Panc1 (cell line): ENCODE results near the gene TMEM164.

Source experiments
- CTCF ChIP-seq: fragments of 450-650 bp; IDR thresholded peaks from 2 replicates; pipeline ENCODE4 v1.5.1; 2017; ENCODE audit warnings: mild to moderate bottlenecking
- POLR2AphosphoS5 ChIP-seq: IDR thresholded peaks from 2 replicates; pipeline ENCODE4 v1.6.1; 2012; ENCODE audit warnings: mild to moderate bottlenecking, low read depth, low read length, moderate library complexity
- REST ChIP-seq, 2 experiments: IDR thresholded peaks; 2 replicates each; pipeline ENCODE4 v1.6.1; 2011 to 2012; ENCODE audit warnings: low read depth in 2 of 2, control low read depth in 1 of 2, low read length in 1 of 2, mild to moderate bottlenecking in 1 of 2, moderate library complexity in 1 of 2; ENCODE audit not compliant: insufficient read depth in 1 of 2
- SIN3A ChIP-seq: IDR thresholded peaks from 2 replicates; pipeline ENCODE4 v1.6.1; 2012; ENCODE audit warnings: low read depth, mild to moderate bottlenecking, low read length, moderate library complexity, borderline replicate concordance; ENCODE audit not compliant: insufficient read depth
- TCF7L2 ChIP-seq: IDR thresholded peaks from 2 replicates; pipeline ENCODE4 v1.6.1; 2011; ENCODE audit warnings: mild to moderate bottlenecking, low read depth, low read length, inconsistent platforms

- TF ChIP-seq CTCF (no peak), POLR2AphosphoS5 (no peak), REST (IDR thresholded peaks at IDR 0.05; ENCODE audit: insufficient read depth in 1 of 2, low read depth in 2 of 2, low read length in 1 of 2) (no peak), TCF7L2 (no peak), SIN3A (no peak)
Measured at GRCh38 chrX:110036162-110037033, 33.5 kb downstream of the TMEM164 start.
